GM12878 (cell line): ENCODE measurements around the gene COL23A1. TPM values are rescaled to one million over a fixed set of nuclear protein-coding genes. Genes with fewer than 3 reads are reported as not detected.

ENCODE experiments used
- ATAC-seq: fragments of 200-7000 bp; cut with Tn5 transposase; 3 replicates; pipeline ENCODE4 v1.9.1; 2020; ENCODE audit warnings: mild to moderate bottlenecking, moderate library complexity
- BruUV-seq: library from RNA; stranded (reverse); fragments of 400-500 nt; replicated peaks from 2 replicates; lab custom pipeline; 2021; lab: Mats Ljungman, UMichigan
- CTCF ChIA-PET: fragments of 300-600 bp; sonication (Branson Sonifier 250); formaldehyde crosslinking; extraction: SDS; loops from one replicate; lab custom pipeline; 2021; ENCODE audit warnings: inconsistent platforms; lab: Yijun Ruan, JAX
- POLR2A ChIA-PET: fragments of 350-600 bp; formaldehyde crosslinking; extraction: SDS; loops from one replicate; lab custom pipeline; 2021; ENCODE audit warnings: inconsistent platforms; lab: Charles Lee
- RAD21 ChIA-PET: fragments of 300-600 bp; sonication (Branson Sonifier 250); formaldehyde crosslinking; loops from one replicate; lab custom pipeline; 2023; ENCODE audit warnings: antibody characterized with exemption; ENCODE audit not compliant: unreplicated experiment; lab: Charles Lee
- SMC1A ChIA-PET: fragments of 300-600 bp; sonication (Branson Sonifier 250); formaldehyde crosslinking; loops from one replicate; lab custom pipeline; 2023; ENCODE audit not compliant: unreplicated experiment, uncharacterized antibody; lab: Charles Lee
- DNase-seq: peaks from one replicate; pipeline ENCODE4 v3.0.0-alpha.2; 2011; ENCODE audit warnings: low read depth, low spot score
- FAIRE-seq: peaks from 3 replicates; lab custom pipeline; 2011; peaks lifted over from hg19 to GRCh38; lab: Jason Lieb, UNC
- H2AFZ ChIP-seq: 2 replicates; pipeline ENCODE4 v1.6.0; 2011; ENCODE audit warnings: low read depth, low read length, control low read depth; ENCODE audit not compliant: control insufficient read depth
- H3K27ac ChIP-seq: 2 replicates; pipeline ENCODE4 v1.5.1; 2011; ENCODE audit warnings: control low read depth; ENCODE audit not compliant: control insufficient read depth, insufficient read depth
- H3K27me3 ChIP-seq, 2 experiments: replicated peaks in 1 of 2; 2 replicates each; pipeline versions ENCODE4 v1.6.0 to v1.6.1; 2011; ENCODE audit warnings: low read length in 1 of 2; ENCODE audit not compliant: control insufficient read depth in 2 of 2, insufficient read depth in 2 of 2
- H3K36me3 ChIP-seq, 2 experiments: 2 replicates each; pipeline ENCODE4 v1.5.1; 2011; ENCODE audit warnings: low read length in 1 of 2; ENCODE audit not compliant: control insufficient read depth in 2 of 2, insufficient read depth in 2 of 2
- H3K4me1 ChIP-seq: 2 replicates; pipeline ENCODE4 v1.6.1; 2011; ENCODE audit warnings: mild to moderate bottlenecking, low read length, moderate library complexity, mixed read lengths; ENCODE audit not compliant: control insufficient read depth, insufficient read depth
- H3K4me2 ChIP-seq: 2 replicates; pipeline ENCODE4 v1.6.0; 2011; ENCODE audit warnings: control low read depth; ENCODE audit not compliant: control insufficient read depth, insufficient read depth
- H3K4me3 ChIP-seq: fragments of 200-600 bp; sonication (generic); 2 replicates; pipeline ENCODE4 v1.5.1; 2016
- H3K79me2 ChIP-seq: 2 replicates; pipeline ENCODE4 v1.6.0; 2011; ENCODE audit warnings: low read length; ENCODE audit not compliant: control insufficient read depth, insufficient read depth
- H3K9ac ChIP-seq: 2 replicates; pipeline ENCODE4 v1.8.0; 2011; ENCODE audit warnings: low read length, control low read depth, mixed read lengths; ENCODE audit not compliant: control insufficient read depth, insufficient read depth
- H3K9me3 ChIP-seq: replicated peaks from 3 replicates; pipeline ENCODE4 v1.5.1; 2011; ENCODE audit warnings: mild to moderate bottlenecking, low read length; ENCODE audit not compliant: control insufficient read depth, insufficient read depth
- H4K20me1 ChIP-seq: 2 replicates; pipeline ENCODE4 v1.6.0; 2011; ENCODE audit not compliant: control insufficient read depth, insufficient read depth
- EED ChIP-seq: sonication (generic); IDR thresholded peaks from 2 replicates; pipeline ENCODE4 v1.6.1; 2016; ENCODE audit warnings: antibody characterized with exemption, low read depth
- HDGF ChIP-seq: fragments of 450-650 bp; IDR thresholded peaks from 2 replicates; pipeline ENCODE4 v1.6.1; 2016; ENCODE audit warnings: antibody characterized with exemption
- KDM1A ChIP-seq: fragments of 200-600 bp; sonication (generic); IDR thresholded peaks from 2 replicates; pipeline ENCODE4 v1.6.1; 2016; ENCODE audit warnings: borderline replicate concordance
- MLLT1 ChIP-seq: fragments of 450-650 bp; IDR thresholded peaks from 2 replicates; pipeline ENCODE4 v1.6.1; 2016; ENCODE audit warnings: mild to moderate bottlenecking
- MTA2 ChIP-seq: fragments of 450-650 bp; IDR thresholded peaks from 2 replicates; pipeline ENCODE4 v1.6.1; 2016; ENCODE audit warnings: low read depth, mild to moderate bottlenecking, moderate library complexity
- MYB ChIP-seq: fragments of 150-350 bp; IDR thresholded peaks from 2 replicates; pipeline ENCODE4 v1.6.1; 2014; ENCODE audit warnings: mild to moderate bottlenecking, low read depth, low read length, borderline replicate concordance
- RUNX3 ChIP-seq: IDR thresholded peaks from 2 replicates; pipeline ENCODE4 v1.6.1; 2012; ENCODE audit warnings: low read length, inconsistent platforms
- SKIL ChIP-seq: fragments of 450-650 bp; IDR thresholded peaks from 2 replicates; pipeline ENCODE4 v1.6.1; 2017; ENCODE audit warnings: mild to moderate bottlenecking, low read depth, inconsistent platforms; ENCODE audit not compliant: poor library complexity, severe bottlenecking
- TAF1 ChIP-seq: IDR thresholded peaks from 2 replicates; pipeline ENCODE4 v1.6.1; 2011; ENCODE audit warnings: mild to moderate bottlenecking, low read depth, low read length, borderline replicate concordance
- TCF12 ChIP-seq: IDR thresholded peaks from 2 replicates; pipeline ENCODE4 v1.6.1; 2011; ENCODE audit warnings: low read depth, mild to moderate bottlenecking, low read length
- USF1 ChIP-seq: IDR thresholded peaks from 2 replicates; pipeline ENCODE4 v1.6.1; 2011; ENCODE audit warnings: borderline replicate concordance, low read depth, mild to moderate bottlenecking, moderate library complexity, mixed read lengths, low read length; ENCODE audit not compliant: insufficient read depth; ENCODE audit errors: extremely low read length
- ZBTB40 ChIP-seq: fragments of 450-650 bp; IDR thresholded peaks from 2 replicates; pipeline ENCODE4 v1.6.1; 2016; ENCODE audit warnings: mild to moderate bottlenecking, moderate library complexity, borderline replicate concordance
- ZNF207 ChIP-seq: fragments of 450-650 bp; IDR thresholded peaks from 2 replicates; pipeline ENCODE4 v1.6.1; 2014; ENCODE audit warnings: antibody characterized with exemption, mild to moderate bottlenecking, borderline replicate concordance
- ZNF384 ChIP-seq: IDR thresholded peaks from 2 replicates; pipeline ENCODE4 v1.6.1; 2012; ENCODE audit warnings: low read depth, mild to moderate bottlenecking, low read length, improper control_type of control experiment, borderline replicate concordance
- WGBS: methylation state at CpG from one replicate; pipeline ENCODE4 v1.1.6; 2016; ENCODE audit warnings: low lambda C conversion rate; ENCODE audit not compliant: insufficient replicate concordance, insufficient coverage; ENCODE audit errors: missing lambda C conversion rate; 5-methylcytosine and 5-hydroxymethylcytosine counted together
- in situ Hi-C: fragments of 300-500 bp; cut with MboI; formaldehyde crosslinking; loops from 9 replicates; pipeline ENCODE4 v1.14.3; 2018; ENCODE audit warnings: mixed read lengths
- intact Hi-C: fragments of 100-400 bp; cut with micrococcal nuclease; formaldehyde crosslinking; loops from one replicate; pipeline ENCODE4 v1.14.2; 2022; ENCODE audit not compliant: unreplicated experiment
- polyA plus RNA-seq, 11 experiments: library from polyadenylated mRNA; depleted of rRNA in 4 of 11; unstranded in 6 of 11; stranded (reverse) in 5 of 11; fragments of >200 nt; fragmentation: Nextera tagmentation in 4 of 11; fragmentation: Illumina TruSeq in 1 of 11; extraction: Ambion mirVana in 4 of 11; extraction: Trizol in 1 of 11; gene quantifications; 1 replicate in 1 of 11; 2 replicates in 10 of 11; pipeline versions ENCODE4 v1.2.1 to v1.2.3, GENCODE V29; 2011 to 2016; ENCODE audit warnings: inconsistent platforms in 2 of 11, missing spikeins in 2 of 11, low read depth in 1 of 11
- total RNA-seq, 4 experiments: library from RNA; depleted of rRNA in 3 of 4; stranded (reverse); fragments of >200 nt in 3 of 4; fragmentation: Illumina TruSeq in 1 of 4; extraction: Trizol in 1 of 4; gene quantifications; 2 replicates each; pipeline versions ENCODE4 v1.2.1 to v1.2.3, GENCODE V29; 2013 to 2021

Gene COL23A1
- total and polyA plus RNA-seq, 10 of the 15 experiments (the other 5 are each of a cell fraction or from before 2014, with no cell fraction given), result 0.03 to 0.83 (median 0.09) TPM; not detected in 5

GRCh38 chr5:178230879-178231538 is 359.2 kb downstream of the COL23A1 start:
- H3K79me2 ChIP-seq, result peaks cover 29% of the 10 kb centered on the region
- H3K36me3 ChIP-seq, result peaks cover 1 to 8% of the 10 kb centered on the region in 2 experiments
- TF ChIP-seq MTA2 (no peak), TCF12 (no peak), ZNF207 (no peak), TAF1 (no peak), HDGF (no peak), EED (no peak), ZNF384 (peak; percentile 48; the same call in 1 of the 2 replicates), RUNX3 (no peak), MLLT1 (peak; percentile 17; the same call in 1 of the 2 replicates), ZBTB40 (peak; percentile 79), SKIL (no peak), MYB (no peak), USF1 (no peak), KDM1A (no peak)

More at GRCh38 chr5:178230879-178231538, 359.2 kb downstream of the COL23A1 start:
- ChIA-PET CTCF (interaction anchor here (0.6 to 1.3 kb wide), 3 partner anchors 17 to 34 kb away, joined by 3 read pairs; no protein-coding TSS in a partner anchor), SMC1A (interaction anchor here (1.5 kb wide), 1 partner anchor 24 kb away, joined by 5 read pairs; no protein-coding TSS in a partner anchor), RAD21 (interaction anchor here (0.5 kb wide), 1 partner anchor 51 kb away, joined by 3 read pairs; no protein-coding TSS in a partner anchor), POLR2A (interaction anchor here (0.6 to 2.0 kb wide), 4 partner anchors 24 to 590 kb away, joined by 3 to 11 read pairs (median 5); partner anchors contain the start of gene HNRNPAB)
- Histone ChIP-seq H2AFZ (no peak overlapping the region), H3K9me3 (no peaks in the 10 kb centered on the region), H3K4me2 (peak overlapping the region; percentile 100), H3K27me3 (no peaks in the 10 kb centered on the region), H3K27ac (peak overlapping the region; percentile 75), H3K9ac (peak overlapping the region; percentile 70), H3K4me1 (peaks cover 14% of the 10 kb centered on the region), H4K20me1 (no peaks in the 10 kb centered on the region), H3K4me3 (peak overlapping the region; percentile 93)
- FAIRE-seq (no peak), ATAC-seq (0 out of 3 replicates have a peak, but pooled peaks have one; percentile 2), DNase-seq (no peak)
- intact Hi-C loops, result no loop called here
- TSS peak; percentile 45 for BruUV-seq
- in situ Hi-C loops, result no loop called here
- WGBS, result 26% methylated on average over 9 of the region's 9 CpGs
